Fibroblast of mammary gland (primary cell): ENCODE results near the gene NEK4.
"Not testable (repeated sequence)": the region's sequence is repeated elsewhere in the genome, so short reads cannot be mapped to it uniquely, and the experiment has no call there.

Source experiments
- DNase-seq: peaks from one replicate; pipeline ENCODE4 v3.0.0-alpha.2; 2010; ENCODE audit warnings: low read depth
- H3K4me3 ChIP-seq: 2 replicates; pipeline ENCODE4 v1.5.1; 2011; ENCODE audit warnings: low read depth, mild to moderate bottlenecking, low read length, moderate library complexity; ENCODE audit not compliant: control insufficient read depth
- CTCF ChIP-seq: conservative IDR thresholded peaks from 2 replicates; pipeline ENCODE4 v1.5.1; 2011; ENCODE audit warnings: low read depth, low read length, inconsistent platforms; ENCODE audit not compliant: control insufficient read depth, insufficient read depth

The NEK4 gene

GRCh38 chr3:52742418-52743041, 28.2 kb downstream of the NEK4 start:
- no peak overlapping the region for H3K4me3 ChIP-seq
- TF ChIP-seq CTCF, result peak; percentile 65
- peak; percentile 49 for DNase-seq

- no peak for DNase-seq
- no peak for TF ChIP-seq CTCF
Observed at GRCh38 chr3:52739730-52740129, 31.0 kb downstream of the NEK4 start.

GRCh38 chr3:52733256-52733891, 37.4 kb downstream of the NEK4 start:
- no peak for TF ChIP-seq CTCF
- no peak for DNase-seq
- no peak overlapping the region for H3K4me3 ChIP-seq

More at GRCh38 chr3:52739730-52740129, 31.0 kb downstream of the NEK4 start:
- H3K4me3 ChIP-seq, result no peak overlapping the region

- no peak for DNase-seq
- no peak for TF ChIP-seq CTCF
- no peak overlapping the region for H3K4me3 ChIP-seq
Observed at GRCh38 chr3:52731590-52731989, 39.1 kb downstream of the NEK4 start.

- no peak for DNase-seq
Observed at GRCh38 chr3:52730681-52731080, 40.1 kb downstream of the NEK4 start.

GRCh38 chr3:52728753-52729152, 42.0 kb downstream of the NEK4 start:
- not testable (repeated sequence) for DNase-seq, H3K4me3 ChIP-seq

More at GRCh38 chr3:52730681-52731080, 40.1 kb downstream of the NEK4 start:
- no peak for TF ChIP-seq CTCF
- no peak overlapping the region for H3K4me3 ChIP-seq

- DNase-seq, result no peak
- no peak overlapping the region for H3K4me3 ChIP-seq
- no peak for TF ChIP-seq CTCF
Observed at GRCh38 chr3:52724511-52724910, 46.2 kb downstream of the NEK4 start.
